Anterior cingulate cortex (tissue), 58 donors: ENCODE results near the gene OR52H1.
"Not testable (repeated sequence)": the region's sequence is repeated elsewhere in the genome, so short reads cannot be mapped to it uniquely, and the experiment has no call there.

ENCODE experiments used
- DNase-seq, 58 donors: peaks; one replicate each; lab custom pipeline; 2025; lab: John Stamatoyannopoulos, UW

The OR52H1 gene

GRCh38 chr11:5548440-5548839 is at the start of gene OR52H1:
Gene OR52H1 (minus strand): TSS chr11:5548540. CDS start chr11:5545505, 3,035 bp downstream.
- DNase-seq = no peak

GRCh38 chr11:5597953-5598352 is 49.6 kb upstream of the OR52H1 start:
- no peak for DNase-seq

- peak in 4 of 58 donors; percentile 4 to 20 (median 7) for DNase-seq
Measured at GRCh38 chr11:5596607-5597201, 48.4 kb upstream of the OR52H1 start, which contains the start of gene TRIM6. Gene TRIM6 (plus strand): TSS chr11:5596637. CDS start chr11:5596898, 261 bp downstream.

GRCh38 chr11:5593146-5593545 is 44.8 kb upstream of the OR52H1 start:
- DNase-seq = no peak

- DNase-seq = no peak
Measured at GRCh38 chr11:5592615-5593014, 44.3 kb upstream of the OR52H1 start.

GRCh38 chr11:5591613-5592012 is 43.3 kb upstream of the OR52H1 start:
- DNase-seq = no peak

- DNase-seq = not testable (repeated sequence)
Measured at GRCh38 chr11:5589906-5590305, 41.6 kb upstream of the OR52H1 start.

GRCh38 chr11:5584458-5584857 is 36.1 kb upstream of the OR52H1 start:
- DNase-seq = not testable (repeated sequence)

GRCh38 chr11:5581014-5581413 is 32.7 kb upstream of the OR52H1 start:
- DNase-seq = no peak

GRCh38 chr11:5580577-5580976 is 32.2 kb upstream of the OR52H1 start, which contains the start of gene OR52B6:
Gene OR52B6 (plus strand): TSS chr11:5580877. CDS start chr11:5580877, 0 bp downstream.
- DNase-seq = no peak

GRCh38 chr11:5577101-5577500 is 28.8 kb upstream of the OR52H1 start:
- no peak for DNase-seq

GRCh38 chr11:5575152-5575551 is 26.8 kb upstream of the OR52H1 start:
- DNase-seq = no peak

GRCh38 chr11:5574654-5575053 is 26.3 kb upstream of the OR52H1 start:
- no peak for DNase-seq

GRCh38 chr11:5564259-5565019 is 16.1 kb upstream of the OR52H1 start:
- DNase-seq = no peak

- DNase-seq = no peak
Measured at GRCh38 chr11:5557751-5558150, 9.4 kb upstream of the OR52H1 start.

GRCh38 chr11:5556596-5557188 is 8.4 kb upstream of the OR52H1 start:
- no peak for DNase-seq

GRCh38 chr11:5553343-5553742 is 5.0 kb upstream of the OR52H1 start:
- DNase-seq = no peak

GRCh38 chr11:5550440-5551095 is 2.2 kb upstream of the OR52H1 start:
- no peak for DNase-seq

- DNase-seq = no peak
Measured at GRCh38 chr11:5547982-5548381, 358 bp downstream of the OR52H1 start.

- no peak for DNase-seq
Measured at GRCh38 chr11:5546457-5546856, 1.9 kb downstream of the OR52H1 start.

- DNase-seq = no peak
Measured at GRCh38 chr11:5541427-5541826, 6.9 kb downstream of the OR52H1 start.
